ENCODE results near the gene KLF16. TPM values are rescaled to one million over a fixed set of nuclear protein-coding genes. Genes with fewer than 3 reads are reported as not detected.

The KLF16 gene
- total and polyA plus RNA-seq, 9 of the 15 experiments (the other 6 are each of a cell fraction or from before 2014, with no cell fraction given): 0.04 to 60.4 (median 6.8) TPM

DNA sequence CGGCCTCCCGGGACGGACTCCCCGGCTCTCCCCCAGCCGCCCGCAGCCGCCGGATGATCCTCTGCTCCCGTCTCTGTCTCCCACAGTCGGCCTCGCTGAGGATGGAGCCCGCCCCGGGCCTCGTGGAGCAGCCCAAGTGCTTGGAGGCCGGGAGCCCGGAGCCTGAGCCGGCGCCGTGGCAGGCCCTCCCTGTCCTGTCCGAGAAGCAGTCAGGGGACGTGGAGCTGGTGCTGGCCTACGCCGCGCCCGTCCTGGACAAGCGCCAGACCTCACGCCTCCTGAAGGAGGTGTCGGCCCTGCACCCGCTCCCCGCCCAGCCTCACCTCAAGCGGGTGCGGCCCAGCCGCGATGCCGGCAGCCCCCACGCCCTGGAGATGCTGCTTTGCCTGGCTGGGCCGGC is 48.6 kb upstream of the KLF16 start (continued):
- TF ChIP-seq, protein P1, sequence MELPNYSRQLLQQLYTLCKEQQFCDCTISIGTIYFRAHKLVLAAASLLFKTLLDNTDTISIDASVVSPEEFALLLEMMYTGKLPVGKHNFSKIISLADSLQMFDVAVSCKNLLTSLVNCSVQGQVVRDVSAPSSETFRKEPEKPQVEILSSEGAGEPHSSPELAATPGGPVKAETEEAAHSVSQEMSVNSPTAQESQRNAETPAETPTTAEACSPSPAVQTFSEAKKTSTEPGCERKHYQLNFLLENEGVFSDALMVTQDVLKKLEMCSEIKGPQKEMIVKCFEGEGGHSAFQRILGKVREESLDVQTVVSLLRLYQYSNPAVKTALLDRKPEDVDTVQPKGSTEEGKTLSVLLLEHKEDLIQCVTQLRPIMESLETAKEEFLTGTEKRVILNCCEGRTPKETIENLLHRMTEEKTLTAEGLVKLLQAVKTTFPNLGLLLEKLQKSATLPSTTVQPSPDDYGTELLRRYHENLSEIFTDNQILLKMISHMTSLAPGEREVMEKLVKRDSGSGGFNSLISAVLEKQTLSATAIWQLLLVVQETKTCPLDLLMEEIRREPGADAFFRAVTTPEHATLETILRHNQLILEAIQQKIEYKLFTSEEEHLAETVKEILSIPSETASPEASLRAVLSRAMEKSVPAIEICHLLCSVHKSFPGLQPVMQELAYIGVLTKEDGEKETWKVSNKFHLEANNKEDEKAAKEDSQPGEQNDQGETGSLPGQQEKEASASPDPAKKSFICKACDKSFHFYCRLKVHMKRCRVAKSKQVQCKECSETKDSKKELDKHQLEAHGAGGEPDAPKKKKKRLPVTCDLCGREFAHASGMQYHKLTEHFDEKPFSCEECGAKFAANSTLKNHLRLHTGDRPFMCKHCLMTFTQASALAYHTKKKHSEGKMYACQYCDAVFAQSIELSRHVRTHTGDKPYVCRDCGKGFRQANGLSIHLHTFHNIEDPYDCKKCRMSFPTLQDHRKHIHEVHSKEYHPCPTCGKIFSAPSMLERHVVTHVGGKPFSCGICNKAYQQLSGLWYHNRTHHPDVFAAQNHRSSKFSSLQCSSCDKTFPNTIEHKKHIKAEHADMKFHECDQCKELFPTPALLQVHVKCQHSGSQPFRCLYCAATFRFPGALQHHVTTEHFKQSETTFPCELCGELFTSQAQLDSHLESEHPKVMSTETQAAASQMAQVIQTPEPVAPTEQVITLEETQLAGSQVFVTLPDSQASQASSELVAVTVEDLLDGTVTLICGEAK (IDR thresholded peaks at IDR 0.05): no peak
- TF ChIP-seq, protein P1 (CRISPR knock-in tag; IDR thresholded peaks at IDR 0.05): no peak
- TF ChIP-seq, protein P2, sequence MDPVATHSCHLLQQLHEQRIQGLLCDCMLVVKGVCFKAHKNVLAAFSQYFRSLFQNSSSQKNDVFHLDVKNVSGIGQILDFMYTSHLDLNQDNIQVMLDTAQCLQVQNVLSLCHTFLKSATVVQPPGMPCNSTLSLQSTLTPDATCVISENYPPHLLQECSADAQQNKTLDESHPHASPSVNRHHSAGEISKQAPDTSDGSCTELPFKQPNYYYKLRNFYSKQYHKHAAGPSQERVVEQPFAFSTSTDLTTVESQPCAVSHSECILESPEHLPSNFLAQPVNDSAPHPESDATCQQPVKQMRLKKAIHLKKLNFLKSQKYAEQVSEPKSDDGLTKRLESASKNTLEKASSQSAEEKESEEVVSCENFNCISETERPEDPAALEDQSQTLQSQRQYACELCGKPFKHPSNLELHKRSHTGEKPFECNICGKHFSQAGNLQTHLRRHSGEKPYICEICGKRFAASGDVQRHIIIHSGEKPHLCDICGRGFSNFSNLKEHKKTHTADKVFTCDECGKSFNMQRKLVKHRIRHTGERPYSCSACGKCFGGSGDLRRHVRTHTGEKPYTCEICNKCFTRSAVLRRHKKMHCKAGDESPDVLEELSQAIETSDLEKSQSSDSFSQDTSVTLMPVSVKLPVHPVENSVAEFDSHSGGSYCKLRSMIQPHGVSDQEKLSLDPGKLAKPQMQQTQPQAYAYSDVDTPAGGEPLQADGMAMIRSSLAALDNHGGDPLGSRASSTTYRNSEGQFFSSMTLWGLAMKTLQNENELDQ (CRISPR knock-in tag; IDR thresholded peaks at IDR 0.05; ENCODE audit: borderline replicate concordance): no peak
- no peak for TF ChIP-seq ZNF507 (tag; conservative IDR thresholded peaks at IDR 0.05)
- no peak for TF ChIP-seq SAP30 (IDR thresholded peaks at IDR 0.05; ENCODE audit: borderline replicate concordance, insufficient read depth, low read depth, low read length, poor library complexity, severe bottlenecking)
- no peak for TF ChIP-seq ZNF146 (CRISPR knock-in tag; IDR thresholded peaks at IDR 0.05; ENCODE audit: unreplicated experiment)
- no peak for TF ChIP-seq MED1 (CRISPR knock-in tag; IDR thresholded peaks at IDR 0.05; ENCODE audit: borderline replicate concordance)
